Measurements from ENCODE around the gene CAMTA1. TPM values are rescaled to one million over a fixed set of nuclear protein-coding genes. Genes with fewer than 3 reads are reported as not detected.

Gene CAMTA1
- total RNA-seq, 4 donors from 2014 or later, result 86.3 to 170 (median 132) TPM

- H3K27me3 ChIP-seq, result no peaks in the 10 kb centered on the region
- H3K36me3 ChIP-seq, result peaks cover 0 to 54% of the 10 kb centered on the region in 2 donors
- no peaks in the 10 kb centered on the region for H3K9me3 ChIP-seq
- H3K27ac ChIP-seq, result no peak overlapping the region
- H3K4me1 ChIP-seq, result peaks cover 6 to 31% (median 10%) of the 10 kb centered on the region in 3 donors
- H3K4me3 ChIP-seq, result no peak overlapping the region
- TF ChIP-seq EP300 (IDR thresholded peaks at IDR 0.05), result no peak
- TF ChIP-seq CTCF (IDR thresholded peaks at IDR 0.05), result no peak
- no peak for TF ChIP-seq POLR2AphosphoS5 (IDR thresholded peaks at IDR 0.05)
- TF ChIP-seq POLR2A (IDR thresholded peaks at IDR 0.05), result no peak
- WGBS, 2 donors (ENCODE audit: low coverage in 1 of 2), result 81 to 87% methylated on average over 6 to 9 of the region's 9 CpGs
- no peak for ATAC-seq
These were observed 995.7 kb downstream of the CAMTA1 start for GRCh38 chr1:7780976-7781375.

GRCh38 chr1:7781501-7781900, 996.2 kb downstream of the CAMTA1 start:
- 81% methylated on average over 3 of the region's 7 CpGs; no CpG with 5 or more reads in 1 of the 2 donors for WGBS, 2 donors (ENCODE audit: low coverage in 1 of 2)
- ATAC-seq, result no peak
- Histone ChIP-seq H3K36me3 (peaks cover 0 to 53% of the 10 kb centered on the region in 2 donors), H3K9me3 (no peaks in the 10 kb centered on the region), H3K4me3 (no peak overlapping the region), H3K27ac (peak overlapping the region in 1 of 4 donors; percentile 98), H3K4me1 (peaks cover 6 to 37% (median 15%) of the 10 kb centered on the region in 3 donors), H3K27me3 (no peaks in the 10 kb centered on the region)
- TF ChIP-seq EP300 (IDR thresholded peaks at IDR 0.05) (no peak), CTCF (IDR thresholded peaks at IDR 0.05) (no peak), POLR2AphosphoS5 (IDR thresholded peaks at IDR 0.05) (no peak), POLR2A (IDR thresholded peaks at IDR 0.05) (no peak)

GRCh38 chr1:7781923-7782495, 996.8 kb downstream of the CAMTA1 start:
- WGBS, 2 donors (ENCODE audit: low coverage in 1 of 2), result 77 to 87% methylated on average over 12 to 13 of the region's 16 CpGs
- no peak for TF ChIP-seq POLR2A (IDR thresholded peaks at IDR 0.05)
- TF ChIP-seq POLR2AphosphoS5 (IDR thresholded peaks at IDR 0.05), result no peak
- no peak for TF ChIP-seq EP300 (IDR thresholded peaks at IDR 0.05)
- TF ChIP-seq CTCF (IDR thresholded peaks at IDR 0.05), result no peak
- Histone ChIP-seq H3K36me3 (peaks cover 0 to 52% of the 10 kb centered on the region in 2 donors), H3K9me3 (no peaks in the 10 kb centered on the region), H3K27ac (peak overlapping the region in 3 of 4 donors; percentile 98 to 99 (median 99)), H3K4me1 (peaks cover 6 to 42% (median 19%) of the 10 kb centered on the region in 3 donors), H3K27me3 (no peaks in the 10 kb centered on the region), H3K4me3 (no peak overlapping the region)
- no peak for ATAC-seq

- ATAC-seq, result peak; percentile 50
- WGBS, 2 donors (ENCODE audit: low coverage in 1 of 2), result 0 to 2% methylated on average over 4 to 6 of the region's 34 CpGs
- no peak for TF ChIP-seq EP300 (IDR thresholded peaks at IDR 0.05)
- peak in 1 of 2 donors; percentile 42 for TF ChIP-seq POLR2A (IDR thresholded peaks at IDR 0.05)
- Histone ChIP-seq H3K9me3 (no peaks in the 10 kb centered on the region), H3K4me3 (peak overlapping the region; percentile 34 to 87), H3K27me3 (no peaks in the 10 kb centered on the region), H3K27ac (peak overlapping the region; percentile 83 to 99 (median 98)), H3K4me1 (peaks cover 6 to 54% (median 20%) of the 10 kb centered on the region in 3 donors), H3K36me3 (peaks cover 0 to 44% of the 10 kb centered on the region in 2 donors)
These were observed 998.0 kb downstream of the CAMTA1 start for GRCh38 chr1:7783178-7783711.

GRCh38 chr1:7783826-7784491, 998.7 kb downstream of the CAMTA1 start, which contains the start of gene PER3:
Gene PER3 (plus strand): TSS chr1:7784291. CDS start chr1:7784878, 587 bp downstream.
- TF ChIP-seq POLR2A (IDR thresholded peaks at IDR 0.05), result peak; percentile 81 to 87
- TF ChIP-seq POLR2AphosphoS5 (IDR thresholded peaks at IDR 0.05), result peak; percentile 77
- TF ChIP-seq CTCF (IDR thresholded peaks at IDR 0.05), result no peak
- TF ChIP-seq EP300 (IDR thresholded peaks at IDR 0.05), result no peak
- no CpG with 5 or more reads among the region's 90 CpGs for WGBS, 2 donors (ENCODE audit: low coverage in 1 of 2)
- peak; percentile 98 for ATAC-seq
- H3K9me3 ChIP-seq, result no peaks in the 10 kb centered on the region
- H3K4me3 ChIP-seq, result peak within 1 kb of the TSS; percentile 58 to 87
- H3K27ac ChIP-seq, result peak within 1 kb of the TSS; percentile 85 to 99 (median 98)
- no peaks in the 10 kb centered on the region for H3K27me3 ChIP-seq
- H3K36me3 ChIP-seq, result peaks cover 0 to 44% of the 10 kb centered on the region in 2 donors
- H3K4me1 ChIP-seq, result peaks cover 6 to 61% (median 20%) of the 10 kb centered on the region in 3 donors
